Measurements from ENCODE around the gene R3HDM2.

The R3HDM2 gene

GRCh38 chr12:57255916-57256315, 174.9 kb downstream of the R3HDM2 start:
- no peak overlapping the region for H3K9ac ChIP-seq
- no peaks in the 10 kb centered on the region for H3K4me1 ChIP-seq
- peaks cover 60 to 77% (median 67%) of the 10 kb centered on the region in 11 experiments for H3K36me3 ChIP-seq
- TF ChIP-seq Cebpa-rat (IDR thresholded peaks at IDR 0.05): no peak
- no peak overlapping the region for H3K4me2 ChIP-seq
- no peak overlapping the region for H3K4me3 ChIP-seq
- no peaks in the 10 kb centered on the region for H3K9me3 ChIP-seq (replicated peaks in 1 of 11)
- H3K27me3 ChIP-seq: no peaks in the 10 kb centered on the region
- H3K27ac ChIP-seq: no peak overlapping the region
- H4K20me1 ChIP-seq: no peaks in the 10 kb centered on the region; a peak in 1 of 22 replicates

- H3K4me3 ChIP-seq: no peak overlapping the region
- H3K27me3 ChIP-seq: no peaks in the 10 kb centered on the region
- no peaks in the 10 kb centered on the region; a peak in 1 of 22 replicates for H4K20me1 ChIP-seq
- no peak overlapping the region for H3K4me2 ChIP-seq
- peaks cover under 1 to 8% (median 2%) of the 10 kb centered on the region in 10 experiments; a peak in 15 of 20 replicates for H3K4me1 ChIP-seq
- H3K36me3 ChIP-seq: peaks cover 48 to 64% (median 55%) of the 10 kb centered on the region in 11 experiments
- H3K27ac ChIP-seq: no peak overlapping the region
- no peaks in the 10 kb centered on the region for H3K9me3 ChIP-seq (replicated peaks in 1 of 11)
- no peak overlapping the region for H3K9ac ChIP-seq
- no peak for TF ChIP-seq Cebpa-rat (IDR thresholded peaks at IDR 0.05)
These were observed 176.2 kb downstream of the R3HDM2 start for GRCh38 chr12:57254506-57255280.

GRCh38 chr12:57250956-57251355, 179.9 kb downstream of the R3HDM2 start, which contains the start of gene STAC3:
STAC3 (minus strand) TSS chr12:57251187; CDS start chr12:57249636, 1,551 bp downstream.
- Histone ChIP-seq H3K36me3 (peaks cover 10 to 27% (median 18%) of the 10 kb centered on the region in 11 experiments), H3K4me2 (peak within 1 kb of the TSS in 4 of 11 experiments; percentile 80 to 90 (median 88); a peak in 6 of 22 replicates), H4K20me1 (no peaks in the 10 kb centered on the region), H3K4me3 (no peak within 1 kb of the TSS), H3K27me3 (peaks cover 0 to under 1% (median 0%) of the 10 kb centered on the region in 11 experiments; a peak in 2 of 22 replicates), H3K27ac (no peak within 1 kb of the TSS), H3K9ac (no peak within 1 kb of the TSS), H3K9me3 (replicated peaks in 1 of 11) (no peaks in the 10 kb centered on the region), H3K4me1 (peaks cover 10 to 24% (median 17%) of the 10 kb centered on the region in 10 experiments)
- TF ChIP-seq Cebpa-rat (IDR thresholded peaks at IDR 0.05): no peak

- peak overlapping the region in 2 of 11 experiments; percentile 80 to 88; a peak in 2 of 22 replicates for H3K4me2 ChIP-seq
- H3K36me3 ChIP-seq: peaks cover 7 to 23% (median 14%) of the 10 kb centered on the region in 11 experiments; a peak in 19 of 22 replicates
- no peak overlapping the region for H3K4me3 ChIP-seq
- TF ChIP-seq Cebpa-rat (IDR thresholded peaks at IDR 0.05): no peak
- H3K4me1 ChIP-seq: peaks cover 10 to 27% (median 18%) of the 10 kb centered on the region in 10 experiments
- H4K20me1 ChIP-seq: no peaks in the 10 kb centered on the region
- H3K27me3 ChIP-seq: peaks cover 0 to 5% (median 0%) of the 10 kb centered on the region in 11 experiments; a peak in 7 of 22 replicates
- H3K9ac ChIP-seq: no peak overlapping the region
- H3K9me3 ChIP-seq (replicated peaks in 1 of 11): no peaks in the 10 kb centered on the region
- H3K27ac ChIP-seq: no peak overlapping the region
These were observed 180.3 kb downstream of the R3HDM2 start for GRCh38 chr12:57250541-57250940.

GRCh38 chr12:57248934-57249742, 181.7 kb downstream of the R3HDM2 start:
- H3K9me3 ChIP-seq (replicated peaks in 1 of 11): no peaks in the 10 kb centered on the region
- peaks cover 10 to 19% (median 13%) of the 10 kb centered on the region in 11 experiments for H3K27me3 ChIP-seq
- peak overlapping the region in 5 of 10 experiments; percentile 17 to 49 (median 29); a peak in 11 of 20 replicates for H3K4me3 ChIP-seq

GRCh38 chr12:57247041-57247440, 183.8 kb downstream of the R3HDM2 start:
- no peak overlapping the region for H3K4me2 ChIP-seq
- no peaks in the 10 kb centered on the region for H3K9me3 ChIP-seq (replicated peaks in 1 of 11)
- no peaks in the 10 kb centered on the region for H3K36me3 ChIP-seq
- H3K9ac ChIP-seq: no peak overlapping the region
- H3K4me3 ChIP-seq: no peak overlapping the region
- H3K27me3 ChIP-seq: peaks cover 31 to 40% (median 34%) of the 10 kb centered on the region in 11 experiments
- H4K20me1 ChIP-seq: peaks cover 4 to 27% (median 12%) of the 10 kb centered on the region in 11 experiments; a peak in 17 of 22 replicates
- TF ChIP-seq Cebpa-rat (IDR thresholded peaks at IDR 0.05): no peak
- no peak overlapping the region for H3K27ac ChIP-seq
- H3K4me1 ChIP-seq: peaks cover 23 to 56% (median 49%) of the 10 kb centered on the region in 10 experiments

More at GRCh38 chr12:57248934-57249742, 181.7 kb downstream of the R3HDM2 start:
- H3K4me1 ChIP-seq: peaks cover 10 to 35% (median 29%) of the 10 kb centered on the region in 10 experiments
- H3K9ac ChIP-seq: peak overlapping the region in 1 of 11 experiments; percentile 39; a peak in 2 of 22 replicates
- TF ChIP-seq Cebpa-rat (IDR thresholded peaks at IDR 0.05): no peak
- H3K4me2 ChIP-seq: peak overlapping the region; percentile 30 to 90 (median 74)
- H3K27ac ChIP-seq: peak overlapping the region in 7 of 11 experiments; percentile 18 to 59 (median 29); a peak in 12 of 22 replicates
- peaks cover 0 to 9% (median 1%) of the 10 kb centered on the region in 11 experiments; a peak in 5 of 22 replicates for H3K36me3 ChIP-seq
- peaks cover 0 to 8% (median 2%) of the 10 kb centered on the region in 11 experiments; a peak in 6 of 22 replicates for H4K20me1 ChIP-seq

GRCh38 chr12:57244312-57244696, 186.5 kb downstream of the R3HDM2 start:
- peaks cover 50 to 67% (median 62%) of the 10 kb centered on the region in 11 experiments for H3K27me3 ChIP-seq
- H4K20me1 ChIP-seq: peaks cover 9 to 41% (median 27%) of the 10 kb centered on the region in 11 experiments; a peak in 18 of 22 replicates
- H3K9ac ChIP-seq: no peak overlapping the region
- H3K36me3 ChIP-seq: no peaks in the 10 kb centered on the region
- peaks cover 43 to 73% (median 67%) of the 10 kb centered on the region in 10 experiments for H3K4me1 ChIP-seq
- H3K4me2 ChIP-seq: peak overlapping the region in 9 of 11 experiments; percentile 92 to 100 (median 98); a peak in 14 of 22 replicates
- H3K4me3 ChIP-seq: peak overlapping the region in 1 of 10 experiments; percentile 52; a peak in 1 of 20 replicates
- H3K9me3 ChIP-seq (replicated peaks in 1 of 11): no peaks in the 10 kb centered on the region
- H3K27ac ChIP-seq: no peak overlapping the region
- TF ChIP-seq Cebpa-rat (IDR thresholded peaks at IDR 0.05): no peak

GRCh38 chr12:57243521-57244311, 187.1 kb downstream of the R3HDM2 start:
- Histone ChIP-seq H3K36me3 (no peaks in the 10 kb centered on the region), H3K27me3 (peaks cover 53 to 73% (median 67%) of the 10 kb centered on the region in 11 experiments), H3K9ac (peak overlapping the region in 5 of 11 experiments; percentile 24 to 64 (median 51); a peak in 9 of 22 replicates), H3K9me3 (replicated peaks in 1 of 11) (no peaks in the 10 kb centered on the region), H3K4me1 (peaks cover 42 to 73% (median 65%) of the 10 kb centered on the region in 10 experiments), H3K4me3 (peak overlapping the region; percentile 43 to 64 (median 52)), H4K20me1 (peaks cover 9 to 44% (median 29%) of the 10 kb centered on the region in 11 experiments; a peak in 19 of 22 replicates), H3K4me2 (peak overlapping the region; percentile 92 to 100 (median 99)), H3K27ac (no peak overlapping the region)
- no peak for TF ChIP-seq Cebpa-rat (IDR thresholded peaks at IDR 0.05)
